DMS153 (cell line): ENCODE data around the gene INPP5D.

Experiments
- DNase-seq: peaks from one replicate; lab custom pipeline; 2025; lab: John Stamatoyannopoulos, UW

Gene INPP5D

GRCh38 chr2:233240897-233241296, 180.8 kb downstream of the INPP5D start:
- no peak for DNase-seq

- DNase-seq: no peak
Observed at GRCh38 chr2:233241803-233242202, 181.7 kb downstream of the INPP5D start.

GRCh38 chr2:233242231-233242927, 182.2 kb downstream of the INPP5D start:
- DNase-seq: no peak

- DNase-seq: no peak
Observed at GRCh38 chr2:233243348-233243747, 183.2 kb downstream of the INPP5D start.

- DNase-seq: no peak
Observed at GRCh38 chr2:233244818-233245217, 184.7 kb downstream of the INPP5D start.

- no peak for DNase-seq
Observed at GRCh38 chr2:233245406-233245805, 185.3 kb downstream of the INPP5D start.

GRCh38 chr2:233247116-233247515, 187.0 kb downstream of the INPP5D start:
- DNase-seq: no peak

- DNase-seq: peak; percentile 38
Observed at GRCh38 chr2:233247744-233248143, 187.6 kb downstream of the INPP5D start.

GRCh38 chr2:233248999-233249398, 188.9 kb downstream of the INPP5D start:
- DNase-seq: no peak

- DNase-seq: no peak
Observed at GRCh38 chr2:233250568-233250967, 190.4 kb downstream of the INPP5D start.

- DNase-seq: no peak
Observed at GRCh38 chr2:233250985-233251305, 190.8 kb downstream of the INPP5D start.

- DNase-seq: peak; percentile 93
Observed at GRCh38 chr2:233251306-233252116, 191.4 kb downstream of the INPP5D start, which contains the start of gene ATG16L1. TSS of gene ATG16L1 (plus strand) at chr2:233251673. CDS start at chr2:233251828, 155 bp downstream.

GRCh38 chr2:233252227-233252626, 192.1 kb downstream of the INPP5D start:
- DNase-seq: no peak

GRCh38 chr2:233255151-233255550, 195.0 kb downstream of the INPP5D start:
- no peak for DNase-seq

- no peak for DNase-seq
Observed at GRCh38 chr2:233256048-233256447, 195.9 kb downstream of the INPP5D start.
